GM18870 (cell line): ENCODE measurements around the gene CALHM5.
"Not testable (repeated sequence)": the region's sequence is repeated elsewhere in the genome, so short reads cannot be mapped to it uniquely, and the experiment has no call there.

Experiments used
- ATAC-seq: cut with Tn5 transposase; IDR thresholded peaks from one replicate; pipeline ENCODE4 v1.9.1; 2021; ENCODE audit warnings: moderate library complexity; ENCODE audit not compliant: unreplicated experiment

Gene CALHM5

GRCh38 chr6:116511424-116512110, at the start of gene CALHM5:
CALHM5 (plus strand) TSS chr6:116511639; CDS start chr6:116511697, 58 bp downstream.
- ATAC-seq, result no peak

- ATAC-seq, result peak; percentile 56
Measured at GRCh38 chr6:116461932-116462885, 49.2 kb upstream of the CALHM5 start.

GRCh38 chr6:116463301-116463700, 48.1 kb upstream of the CALHM5 start:
- no peak for ATAC-seq

DNA sequence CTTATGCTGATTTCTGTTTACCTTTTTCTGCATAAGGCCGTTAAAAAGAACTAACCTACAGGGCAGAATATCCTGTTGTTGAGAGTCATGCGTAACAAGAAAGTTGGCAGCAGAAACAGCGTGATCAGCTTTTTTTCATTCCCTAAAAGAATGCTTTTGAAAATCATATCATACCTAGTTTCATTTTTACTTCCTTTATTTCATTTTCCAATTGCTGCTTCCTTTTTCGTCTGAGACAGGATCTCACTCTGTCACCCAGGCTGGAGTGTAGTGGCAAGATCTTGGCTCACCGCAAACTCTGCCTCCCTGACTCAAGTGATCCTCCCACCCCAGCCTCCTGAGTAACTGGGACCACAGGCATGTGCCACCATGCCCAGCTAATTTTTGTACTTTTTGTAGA, 46.2 kb upstream of the CALHM5 start:
- no peak for ATAC-seq

GRCh38 chr6:116467096-116467495, 44.3 kb upstream of the CALHM5 start:
- no peak for ATAC-seq

DNA sequence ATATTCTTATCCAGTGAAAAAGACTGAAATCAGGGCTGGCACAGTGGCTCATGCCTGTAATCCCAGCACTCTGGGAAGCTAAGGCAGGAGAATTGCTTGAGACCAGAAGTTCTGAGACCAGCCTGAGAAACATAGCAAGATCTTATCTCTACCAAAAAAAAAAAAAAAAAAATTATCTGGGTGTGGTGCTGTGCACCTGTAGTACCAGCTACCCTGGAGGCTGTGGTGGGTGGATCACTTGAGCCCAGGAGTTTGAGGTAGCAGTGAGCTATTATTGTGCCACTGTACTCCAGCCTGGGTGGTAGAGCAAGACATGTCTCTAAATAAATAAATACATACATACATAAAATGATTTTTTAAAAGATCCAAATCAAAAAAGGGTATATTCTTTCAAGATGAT, 43.9 kb upstream of the CALHM5 start:
- no peak for ATAC-seq

DNA sequence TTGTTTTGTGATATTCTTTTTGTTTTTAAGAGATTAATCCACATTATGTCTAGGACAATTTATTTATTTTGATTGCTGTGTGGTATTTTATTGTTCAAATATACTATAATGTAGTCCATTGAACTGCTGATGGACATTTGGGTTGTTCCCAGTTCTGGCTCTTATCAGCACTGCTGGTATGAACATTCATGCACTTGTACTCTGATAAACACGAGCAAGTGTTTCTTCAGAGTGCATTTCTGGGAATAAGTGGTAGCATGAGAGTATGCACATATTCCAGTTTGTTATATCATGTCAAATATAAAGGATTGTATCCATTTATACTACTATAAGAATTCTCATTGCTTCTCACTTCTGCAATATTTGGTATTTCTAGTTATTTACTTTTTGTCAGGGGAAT, 43.1 kb upstream of the CALHM5 start:
- ATAC-seq, result no peak

- ATAC-seq, result no peak
Measured at GRCh38 chr6:116471531-116471930, 39.9 kb upstream of the CALHM5 start.

DNA sequence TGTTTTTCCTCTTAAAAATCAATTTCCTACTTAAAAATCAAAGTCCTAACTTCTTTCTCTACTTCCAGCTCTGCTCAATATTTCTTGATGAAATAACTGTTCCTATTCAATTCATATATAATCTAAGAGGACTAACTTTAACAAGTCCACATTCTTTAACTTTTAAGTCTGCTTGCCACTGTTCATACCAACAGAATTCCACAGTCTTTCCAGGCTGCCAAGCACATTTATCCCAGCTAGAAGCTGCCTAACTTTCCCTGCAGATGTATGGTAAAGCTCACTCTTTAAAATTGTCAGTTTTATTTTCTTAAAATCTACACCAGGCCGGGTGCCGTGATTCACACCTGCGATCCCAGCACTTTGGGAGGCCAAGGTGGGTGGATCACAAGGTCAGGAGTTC, 38.7 kb upstream of the CALHM5 start:
- ATAC-seq, result no peak

GRCh38 chr6:116475141-116475540, 36.3 kb upstream of the CALHM5 start:
- no peak for ATAC-seq

- peak; percentile 100 for ATAC-seq
Measured at GRCh38 chr6:116476002-116476678, 35.3 kb upstream of the CALHM5 start.

DNA sequence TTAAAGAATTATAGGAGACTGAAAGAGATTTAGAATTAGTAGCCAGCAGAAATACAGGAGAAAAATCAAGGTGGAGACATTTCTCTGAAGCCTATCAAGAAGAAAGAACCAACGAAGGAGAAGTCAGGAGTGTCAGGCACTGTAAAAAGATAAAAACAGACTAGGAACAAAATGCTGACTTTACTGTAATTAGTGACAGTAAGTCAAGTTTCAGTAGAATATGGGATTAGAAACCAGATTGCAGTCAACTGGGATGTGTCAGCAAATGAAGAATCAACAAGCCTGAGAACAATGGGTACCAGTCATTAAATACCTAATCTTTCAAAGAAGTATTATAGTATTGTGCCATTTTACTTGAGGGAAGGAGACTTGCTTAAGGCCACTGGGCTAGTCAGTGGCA, 28.7 kb upstream of the CALHM5 start:
- ATAC-seq, result no peak

DNA sequence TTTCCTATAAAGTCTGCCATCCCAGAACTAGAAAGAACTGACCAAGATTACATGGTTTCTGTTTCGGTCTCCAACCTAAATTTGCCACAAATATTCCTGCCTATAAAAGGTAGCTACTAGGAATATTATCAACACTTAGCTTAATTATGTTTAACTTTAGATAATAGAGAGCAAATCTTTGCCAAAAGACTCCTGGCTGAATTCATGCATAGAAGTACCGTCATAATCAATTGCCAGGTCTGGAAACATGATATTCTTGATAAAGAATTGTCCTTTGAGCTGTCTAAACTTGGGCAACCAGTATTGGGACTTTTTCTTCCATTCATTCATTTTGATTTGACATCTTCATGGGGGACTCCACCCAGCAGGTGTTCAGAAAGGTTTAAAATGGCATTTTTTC, 27.8 kb upstream of the CALHM5 start:
- no peak for ATAC-seq

DNA sequence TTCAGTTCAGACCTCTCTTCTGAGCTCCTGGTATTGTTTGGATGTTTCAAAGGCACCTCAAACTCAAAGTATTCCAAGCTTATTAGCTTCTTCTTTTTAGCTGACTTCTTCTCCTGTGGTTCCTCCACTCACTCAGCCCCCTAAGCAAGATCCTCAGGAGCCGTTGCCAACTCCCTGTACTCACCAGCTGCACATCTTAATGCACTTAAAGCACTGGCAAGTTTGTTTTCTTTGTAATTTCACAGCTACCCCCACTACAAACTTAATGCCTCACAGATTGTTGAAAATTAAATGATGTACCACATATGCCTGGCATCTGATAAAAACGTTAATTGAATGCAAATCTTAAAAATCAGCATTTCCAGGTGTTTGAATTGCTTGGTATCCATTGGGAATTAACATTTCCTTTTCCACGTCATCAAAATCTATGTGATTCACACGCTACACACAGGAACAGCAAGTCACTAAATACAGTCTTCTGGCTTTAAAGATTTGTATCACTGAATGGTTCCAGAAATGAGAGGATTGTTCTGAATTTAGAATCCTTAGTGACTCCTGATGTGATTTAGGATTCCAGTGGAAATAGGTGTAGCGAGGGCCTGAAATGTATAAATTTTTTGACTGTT, 25.8 kb upstream of the CALHM5 start:
- ATAC-seq, result no peak

DNA sequence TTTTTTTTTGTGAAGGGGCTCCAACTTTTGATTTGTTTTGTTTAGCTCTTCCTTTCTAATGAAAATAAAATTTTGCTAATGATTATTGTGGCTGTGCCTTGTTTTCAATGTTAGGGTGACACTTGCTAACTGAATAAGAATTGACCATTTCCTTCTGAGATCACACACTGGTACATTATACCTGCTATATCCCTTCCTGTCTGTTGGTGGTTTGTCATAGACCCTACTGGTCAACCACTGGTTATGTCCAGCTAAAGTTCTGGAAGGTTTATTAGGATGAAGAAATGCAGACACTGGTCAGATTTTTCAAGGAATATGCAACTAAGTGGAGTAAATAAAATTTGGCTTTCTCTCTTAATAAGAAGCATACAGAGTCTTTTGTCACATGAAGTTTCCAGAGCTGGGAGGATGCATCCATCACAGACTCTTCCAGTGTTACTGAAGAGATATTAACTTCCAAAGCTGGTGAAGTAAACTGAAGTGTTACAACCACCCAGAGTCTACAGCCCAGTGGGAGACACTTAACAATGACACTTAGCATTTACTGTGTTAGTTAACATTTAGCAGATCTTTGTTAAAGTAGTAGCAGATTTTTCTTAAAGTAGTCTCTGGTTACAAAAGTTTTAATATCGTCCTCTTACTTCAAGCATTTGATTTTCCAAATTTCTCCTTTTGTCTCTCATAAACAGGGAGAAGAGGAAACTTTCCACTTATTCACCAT, 19.7 kb upstream of the CALHM5 start:
- no peak for ATAC-seq

GRCh38 chr6:116492331-116493067, 18.9 kb upstream of the CALHM5 start:
- no peak for ATAC-seq

DNA sequence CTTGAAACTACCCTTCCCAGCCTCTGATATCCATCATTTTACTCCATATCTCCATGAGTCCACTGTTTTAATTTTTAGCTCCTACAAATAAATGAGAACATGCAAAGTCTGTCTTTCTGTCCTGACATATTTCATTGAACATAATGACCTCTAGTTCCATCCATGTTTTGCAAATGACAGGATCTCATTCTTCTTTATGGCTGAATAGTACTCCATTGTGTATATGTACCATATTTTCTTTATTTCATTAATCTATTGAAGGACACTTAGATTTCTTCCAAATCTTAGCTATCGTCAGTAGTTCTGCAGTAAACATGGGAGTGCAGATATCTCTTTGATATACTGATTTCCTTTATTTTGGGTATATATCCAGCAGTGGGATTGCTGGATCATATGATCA, 16.3 kb upstream of the CALHM5 start:
- not testable (repeated sequence) for ATAC-seq

DNA sequence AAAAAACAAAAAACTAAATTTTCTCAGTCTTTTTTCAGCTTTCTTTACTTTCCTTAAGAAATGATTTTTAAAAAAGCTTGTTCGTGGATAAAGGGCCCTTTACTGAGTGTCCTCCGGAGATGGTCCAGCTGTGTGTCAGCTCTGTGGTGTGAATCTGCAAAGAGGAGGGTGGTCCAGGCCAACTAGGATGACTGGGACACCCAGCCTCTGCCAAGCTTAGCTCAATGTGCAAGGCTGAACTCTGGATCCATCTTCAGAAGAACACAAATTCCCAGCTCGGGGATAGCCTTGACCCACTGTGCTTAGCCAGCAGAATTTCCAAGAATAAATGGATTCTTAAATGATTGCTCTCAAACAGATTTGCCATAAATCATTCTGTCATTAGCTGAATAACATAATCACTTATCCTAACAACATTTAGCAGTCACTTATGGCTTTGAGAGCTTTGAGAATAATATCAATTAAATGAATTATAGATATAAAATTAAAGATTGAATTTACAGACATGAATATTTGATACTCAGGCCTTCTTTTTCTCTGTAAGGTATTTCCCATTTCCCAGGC, 14.2 kb upstream of the CALHM5 start:
- no peak for ATAC-seq

DNA sequence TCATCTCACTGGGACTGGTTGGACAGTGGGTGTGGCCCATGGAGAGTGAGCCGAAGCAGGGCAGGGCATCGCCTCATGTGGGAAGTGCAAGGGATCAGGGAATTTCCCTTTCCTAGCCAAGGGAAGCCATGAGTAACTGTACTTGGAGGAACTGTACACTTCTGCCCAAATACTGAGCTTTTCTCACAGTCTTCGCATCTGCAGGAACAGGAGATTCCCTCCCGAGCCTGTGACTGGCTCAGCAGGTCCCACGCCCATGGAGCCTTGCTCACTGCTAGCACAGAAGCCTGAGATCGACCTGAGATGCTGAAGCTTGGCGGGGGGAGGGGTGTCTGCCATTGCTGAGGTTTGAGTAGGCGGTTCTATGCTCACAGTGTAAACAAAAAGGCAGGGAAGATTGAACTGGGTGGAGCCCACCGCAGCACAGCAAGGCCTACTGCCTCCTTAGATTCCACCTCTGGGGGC, 10.4 kb upstream of the CALHM5 start:
- no peak for ATAC-seq
